Bronchial epithelial cell (primary cell): ENCODE data around the gene GNLY. TPM values are rescaled to one million over a fixed set of nuclear protein-coding genes. Genes with fewer than 3 reads are reported as not detected.

Experiments used
- DNase-seq: peaks from one replicate; pipeline ENCODE4 v3.0.0-alpha.2; 2010; ENCODE audit warnings: low read depth
- FAIRE-seq: peaks from 2 replicates; lab custom pipeline; 2011; peaks lifted over from hg19 to GRCh38; lab: Jason Lieb, UNC
- H3K27me3 ChIP-seq: 2 replicates; pipeline ENCODE4 v1.5.1; 2011; ENCODE audit warnings: low read length; ENCODE audit not compliant: control insufficient read depth, insufficient read depth
- H3K36me3 ChIP-seq: 2 replicates; pipeline ENCODE4 v1.5.1; 2011; ENCODE audit warnings: low read length; ENCODE audit not compliant: control insufficient read depth, insufficient read depth
- H3K4me3 ChIP-seq: 2 replicates; pipeline ENCODE4 v1.5.1; 2011; ENCODE audit warnings: mild to moderate bottlenecking, low read depth, low read length, control low read depth
- total RNA-seq: library from RNA; depleted of rRNA; stranded (reverse); fragments of >200 nt; gene quantifications from 2 replicates; pipeline ENCODE4 v1.2.1, GENCODE V29; 2014
- TF ChIP-seq, protein P1 (sequence below): IDR thresholded peaks from 2 replicates; pipeline ENCODE4 v1.5.1; 2011; ENCODE audit warnings: mild to moderate bottlenecking, moderate library complexity, low read length, control low read depth, inconsistent platforms; ENCODE audit not compliant: insufficient read depth, severe bottlenecking

Gene GNLY
- total RNA-seq, 1 donor from 2014 or later: not detected

GRCh38 chr2:85728342-85728741 lies 34.2 kb downstream of the GNLY start:
- DNase-seq: no peak
- Histone ChIP-seq H3K27me3 (peaks cover 1% of the 10 kb centered on the region), H3K36me3 (no peaks in the 10 kb centered on the region), H3K4me3 (no peak overlapping the region)
- FAIRE-seq: no peak
- TF ChIP-seq, protein P1, sequence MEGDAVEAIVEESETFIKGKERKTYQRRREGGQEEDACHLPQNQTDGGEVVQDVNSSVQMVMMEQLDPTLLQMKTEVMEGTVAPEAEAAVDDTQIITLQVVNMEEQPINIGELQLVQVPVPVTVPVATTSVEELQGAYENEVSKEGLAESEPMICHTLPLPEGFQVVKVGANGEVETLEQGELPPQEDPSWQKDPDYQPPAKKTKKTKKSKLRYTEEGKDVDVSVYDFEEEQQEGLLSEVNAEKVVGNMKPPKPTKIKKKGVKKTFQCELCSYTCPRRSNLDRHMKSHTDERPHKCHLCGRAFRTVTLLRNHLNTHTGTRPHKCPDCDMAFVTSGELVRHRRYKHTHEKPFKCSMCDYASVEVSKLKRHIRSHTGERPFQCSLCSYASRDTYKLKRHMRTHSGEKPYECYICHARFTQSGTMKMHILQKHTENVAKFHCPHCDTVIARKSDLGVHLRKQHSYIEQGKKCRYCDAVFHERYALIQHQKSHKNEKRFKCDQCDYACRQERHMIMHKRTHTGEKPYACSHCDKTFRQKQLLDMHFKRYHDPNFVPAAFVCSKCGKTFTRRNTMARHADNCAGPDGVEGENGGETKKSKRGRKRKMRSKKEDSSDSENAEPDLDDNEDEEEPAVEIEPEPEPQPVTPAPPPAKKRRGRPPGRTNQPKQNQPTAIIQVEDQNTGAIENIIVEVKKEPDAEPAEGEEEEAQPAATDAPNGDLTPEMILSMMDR: no peak

- TF ChIP-seq, protein P1: peak; percentile 100
- DNase-seq (peak; percentile 48), FAIRE-seq (no peak)
- H3K4me3 ChIP-seq: no peak overlapping the region
- H3K36me3 ChIP-seq: no peaks in the 10 kb centered on the region
- peaks cover 1% of the 10 kb centered on the region for H3K27me3 ChIP-seq
Measured at GRCh38 chr2:85728883-85729824, 35.0 kb downstream of the GNLY start.

- peak; percentile 47 for FAIRE-seq
- no peak for DNase-seq
- Histone ChIP-seq H3K27me3 (peaks cover 1% of the 10 kb centered on the region), H3K4me3 (no peak overlapping the region), H3K36me3 (no peaks in the 10 kb centered on the region)
- TF ChIP-seq, protein P1: no peak
Measured at GRCh38 chr2:85729825-85730510, 35.8 kb downstream of the GNLY start.

DNA sequence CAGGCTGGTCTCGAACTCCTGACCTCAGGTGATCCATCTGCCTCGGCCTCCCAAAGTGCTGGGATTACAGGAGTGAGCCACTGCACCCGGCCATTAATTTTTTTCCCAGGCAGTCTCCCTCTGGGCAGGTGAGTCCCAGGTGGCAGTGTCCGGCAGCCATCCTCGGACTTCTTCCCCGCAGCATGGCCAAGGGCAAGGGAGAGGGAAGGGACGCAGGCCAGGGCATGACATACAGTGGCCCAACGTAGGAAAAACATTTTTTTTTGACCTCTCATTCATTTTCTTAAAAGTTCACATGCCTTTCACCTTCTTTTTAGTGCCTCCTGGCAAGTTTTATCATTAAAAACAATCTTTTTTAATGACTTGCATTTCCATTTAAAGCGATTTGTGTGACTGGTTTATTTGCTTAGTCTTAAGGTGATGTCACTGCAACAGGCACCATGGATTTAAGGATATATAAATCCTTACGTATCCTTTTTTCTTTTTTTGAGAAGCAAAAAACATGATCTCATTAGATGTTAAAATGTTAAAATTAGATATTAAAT lies 36.6 kb downstream of the GNLY start:
- DNase-seq (no peak), FAIRE-seq (no peak)
- Histone ChIP-seq H3K4me3 (no peak overlapping the region), H3K36me3 (no peaks in the 10 kb centered on the region), H3K27me3 (peaks cover 1% of the 10 kb centered on the region)
- TF ChIP-seq, protein P1: no peak

GRCh38 chr2:85731606-85732005 lies 37.4 kb downstream of the GNLY start:
- Histone ChIP-seq H3K36me3 (no peaks in the 10 kb centered on the region), H3K4me3 (no peak overlapping the region), H3K27me3 (peaks cover 1% of the 10 kb centered on the region)
- DNase-seq (no peak), FAIRE-seq (peak; percentile 79)
- TF ChIP-seq, protein P1: no peak
